ENCODE data around the gene RNLS. TPM values are rescaled to one million over a fixed set of nuclear protein-coding genes. Genes with fewer than 3 reads are reported as not detected.

RNLS gene
- total and polyA plus RNA-seq, 2 of the 8 experiments (the other 6 are each of a cell fraction or from before 2014, with no cell fraction given) = 7.5 to 12.7 TPM

DNA sequence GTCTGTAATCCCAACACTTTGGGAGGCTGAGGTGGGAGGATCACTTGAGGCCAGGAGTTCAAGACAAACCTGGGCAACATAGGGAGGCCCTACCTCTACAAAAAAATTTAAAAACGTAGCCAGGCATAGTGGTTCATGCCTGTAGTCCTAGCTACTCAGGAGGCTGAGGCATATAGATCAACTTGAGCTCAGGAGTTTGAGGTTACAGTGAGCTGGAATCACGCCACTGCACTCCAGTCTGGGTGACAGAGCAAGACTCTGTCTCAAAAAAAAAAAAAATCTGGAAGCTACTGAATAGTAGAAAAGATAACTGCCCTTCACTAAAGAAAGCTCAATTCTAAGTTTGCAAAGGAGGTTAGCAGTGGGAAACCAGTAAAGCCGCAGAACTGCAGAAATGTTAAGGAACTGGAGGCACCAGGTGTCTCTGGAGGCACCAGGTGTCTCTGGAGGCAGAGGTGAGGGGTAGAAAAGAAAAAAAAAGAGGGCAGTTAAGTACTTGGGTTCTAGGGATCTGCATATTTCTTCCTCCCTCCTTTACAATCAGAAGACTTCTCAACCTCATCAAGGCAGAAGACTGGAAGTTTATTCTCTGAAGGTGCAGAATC, 56.5 kb downstream of the RNLS start:
- H3K23ac ChIP-seq (ENCODE audit: insufficient read length) = no peak overlapping the region
- no peak overlapping the region for H2BK12ac ChIP-seq (ENCODE audit: low read depth, low read length)
- H3K4me1 ChIP-seq (replicated peaks in 1 of 4; ENCODE audit: control insufficient read depth in 3 of 4, insufficient read depth in 4 of 4, low read length in 3 of 4) = peaks cover 0 to 3% (median 0%) of the 10 kb centered on the region in 4 experiments; a peak in 1 of 7 replicates
- no peak overlapping the region for H2BK120ac ChIP-seq (replicated peaks; ENCODE audit: low read depth, low read length)
- no peaks in the 10 kb centered on the region; a peak in 1 of 7 replicates for H3K27me3 ChIP-seq (replicated peaks in 1 of 4; ENCODE audit: control insufficient read depth in 3 of 4, extremely low read depth in 1 of 4, insufficient read depth in 3 of 4, low read length in 3 of 4)
- no peak overlapping the region; the same call in 1 of the 2 replicates for H3K18ac ChIP-seq (ENCODE audit: extremely low read depth, low read length)
- H2AK5ac ChIP-seq (ENCODE audit: low read depth, low read length) = no peak overlapping the region
- H3K4ac ChIP-seq (replicated peaks; ENCODE audit: insufficient read length, low read depth, low read length) = no peak overlapping the region
- H3K14ac ChIP-seq (ENCODE audit: insufficient read length) = no peak overlapping the region
- H4K91ac ChIP-seq (replicated peaks; ENCODE audit: insufficient read length, low read length) = no peak overlapping the region
- no peak overlapping the region for H2BK15ac ChIP-seq (ENCODE audit: low read length)
- CTCF ChIA-PET (ENCODE audit: partially characterized antibody) = interaction anchor here (0.6 to 1.6 kb wide), 5 partner anchors 10 to 203 kb away, joined by 3 read pairs; partner anchors contain the start of gene RNLS
- WGBS, 2 experiments (ENCODE audit: extremely low coverage in 1 of 2, insufficient coverage in 1 of 2, insufficient read length in 1 of 2, insufficient replicate concordance in 2 of 2, low coverage in 1 of 2, low lambda C conversion rate in 2 of 2, missing lambda C conversion rate in 1 of 2) = 79% methylated on average over 3 of the region's 3 CpGs; no CpG with 5 or more reads in 1 of the 2 experiments
- no peak for FAIRE-seq
- H3K79me1 ChIP-seq (ENCODE audit: low read depth, low read length) = no peaks in the 10 kb centered on the region
- H3K4me2 ChIP-seq (ENCODE audit: insufficient read depth in 1 of 2, low read depth in 2 of 2, low read length in 2 of 2) = no peak overlapping the region
- H3K36me3 ChIP-seq (ENCODE audit: control insufficient read depth in 2 of 4, insufficient read depth in 4 of 4, low read length in 3 of 4) = no peaks in the 10 kb centered on the region
- POLR2A ChIA-PET (ENCODE audit: partially characterized antibody) = interaction anchor here (0.9 kb wide), 1 partner anchor 37 kb away, joined by 3 read pairs; no protein-coding TSS in a partner anchor
- no peak overlapping the region for H2BK20ac ChIP-seq (ENCODE audit: low read length)
- H4K5ac ChIP-seq (ENCODE audit: insufficient read length, low read depth, low read length) = no peak overlapping the region
- DNase-seq (ENCODE audit: low read depth in 1 of 2, low spot score in 2 of 2) = no peak
- H2AFZ ChIP-seq (ENCODE audit: low read length) = no peak overlapping the region
- H2BK5ac ChIP-seq (ENCODE audit: low read depth, low read length) = no peak overlapping the region
- H4K8ac ChIP-seq (ENCODE audit: extremely low read depth, insufficient read depth, low read length) = no peak overlapping the region
- no peaks in the 10 kb centered on the region for H4K20me1 ChIP-seq (replicated peaks in 1 of 2; ENCODE audit: control insufficient read depth in 1 of 2, insufficient read depth in 2 of 2, low read length in 2 of 2)
- no peaks in the 10 kb centered on the region for H3K23me2 ChIP-seq (ENCODE audit: low read depth, low read length)
- H3K4me3 ChIP-seq (ENCODE audit: extremely low read depth in 1 of 4, insufficient read depth in 2 of 4, low read depth in 3 of 4, low read length in 4 of 4) = no peak overlapping the region
- H3K9ac ChIP-seq (replicated peaks in 1 of 4; ENCODE audit: extremely low read depth in 1 of 4, low read depth in 3 of 4, low read length in 3 of 4) = no peak overlapping the region
- H3K56ac ChIP-seq (replicated peaks; ENCODE audit: insufficient read length, low read depth, low read length) = no peak overlapping the region
- H3K79me2 ChIP-seq (ENCODE audit: control insufficient read depth in 1 of 2, insufficient read depth in 2 of 2, low read length in 2 of 2) = no peaks in the 10 kb centered on the region
- no peak overlapping the region for H3K27ac ChIP-seq (ENCODE audit: low read depth, low read length)
- no peaks in the 10 kb centered on the region for H3K9me3 ChIP-seq (ENCODE audit: insufficient read depth in 2 of 2, low read depth in 1 of 2, low read length in 1 of 2)
- no peak for TF ChIP-seq CREB1 (IDR thresholded peaks at IDR 0.05)
- TF ChIP-seq, protein P1, sequence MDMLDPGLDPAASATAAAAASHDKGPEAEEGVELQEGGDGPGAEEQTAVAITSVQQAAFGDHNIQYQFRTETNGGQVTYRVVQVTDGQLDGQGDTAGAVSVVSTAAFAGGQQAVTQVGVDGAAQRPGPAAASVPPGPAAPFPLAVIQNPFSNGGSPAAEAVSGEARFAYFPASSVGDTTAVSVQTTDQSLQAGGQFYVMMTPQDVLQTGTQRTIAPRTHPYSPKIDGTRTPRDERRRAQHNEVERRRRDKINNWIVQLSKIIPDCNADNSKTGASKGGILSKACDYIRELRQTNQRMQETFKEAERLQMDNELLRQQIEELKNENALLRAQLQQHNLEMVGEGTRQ (IDR thresholded peaks at IDR 0.05; ENCODE audit: low read length) = no peak
- TF ChIP-seq RBBP5 (IDR thresholded peaks at IDR 0.05; ENCODE audit: borderline replicate concordance, low read depth, low read length) = no peak
- TF ChIP-seq, protein P2, sequence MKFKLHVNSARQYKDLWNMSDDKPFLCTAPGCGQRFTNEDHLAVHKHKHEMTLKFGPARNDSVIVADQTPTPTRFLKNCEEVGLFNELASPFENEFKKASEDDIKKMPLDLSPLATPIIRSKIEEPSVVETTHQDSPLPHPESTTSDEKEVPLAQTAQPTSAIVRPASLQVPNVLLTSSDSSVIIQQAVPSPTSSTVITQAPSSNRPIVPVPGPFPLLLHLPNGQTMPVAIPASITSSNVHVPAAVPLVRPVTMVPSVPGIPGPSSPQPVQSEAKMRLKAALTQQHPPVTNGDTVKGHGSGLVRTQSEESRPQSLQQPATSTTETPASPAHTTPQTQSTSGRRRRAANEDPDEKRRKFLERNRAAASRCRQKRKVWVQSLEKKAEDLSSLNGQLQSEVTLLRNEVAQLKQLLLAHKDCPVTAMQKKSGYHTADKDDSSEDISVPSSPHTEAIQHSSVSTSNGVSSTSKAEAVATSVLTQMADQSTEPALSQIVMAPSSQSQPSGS (IDR thresholded peaks at IDR 0.05; ENCODE audit: low read length) = no peak
- no peak for TF ChIP-seq TCF12 (IDR thresholded peaks at IDR 0.05; ENCODE audit: low read depth, low read length)
- TF ChIP-seq JUN (IDR thresholded peaks at IDR 0.05; ENCODE audit: low read depth, low read length) = no peak
- TF ChIP-seq EP300 (IDR thresholded peaks at IDR 0.05; ENCODE audit: borderline replicate concordance in 1 of 2, low read depth in 2 of 2, low read length in 2 of 2) = no peak
- TF ChIP-seq SP1 (IDR thresholded peaks at IDR 0.05; ENCODE audit: low read depth, low read length) = no peak
- no peak for TF ChIP-seq HDAC6 (IDR thresholded peaks at IDR 0.05; ENCODE audit: low read depth, low read length)
- TF ChIP-seq RNF2 (IDR thresholded peaks at IDR 0.05; ENCODE audit: borderline replicate concordance, low read depth, low read length, missing control alignments, poor library complexity, severe bottlenecking) = no peak
